K562 (cell line): ENCODE results near the gene UNC13A. TPM values are rescaled to one million over a fixed set of nuclear protein-coding genes. Genes with fewer than 3 reads are reported as not detected.

Source experiments
- CHCHD3 ChIP-seq: fragments of 250-450 bp; sonication (Bioruptor Pico); IDR thresholded peaks from 2 replicates; pipeline ENCODE4 v2.1.2; 2022; ENCODE audit warnings: mild to moderate bottlenecking
- FOS ChIP-seq: IDR thresholded peaks from 3 replicates; pipeline ENCODE4 v1.6.1; 2011; ENCODE audit not compliant: insufficient read length; ENCODE audit errors: extremely low read depth
- KLF6 ChIP-seq: fragments of 250-450 bp; sonication (Bioruptor Pico); IDR thresholded peaks from 2 replicates; pipeline ENCODE4 v1.4.0; 2020; ENCODE audit warnings: mild to moderate bottlenecking, moderate library complexity, borderline replicate concordance
- MBD2 ChIP-seq: sonication (generic); IDR thresholded peaks from 2 replicates; pipeline ENCODE4 v1.6.1; 2016; ENCODE audit warnings: low read depth, borderline replicate concordance
- NFYB ChIP-seq: IDR thresholded peaks from 2 replicates; pipeline ENCODE4 v1.6.1; 2011; ENCODE audit warnings: mild to moderate bottlenecking, moderate library complexity; ENCODE audit not compliant: insufficient read length; ENCODE audit errors: extremely low read depth
- OTX1 ChIP-seq: fragments of 450-650 bp; formaldehyde crosslinking; IDR thresholded peaks from 2 replicates; pipeline ENCODE4 v1.4.0; 2022; ENCODE audit warnings: mild to moderate bottlenecking
- RBM25 ChIP-seq: fragments of 200-400 bp; formaldehyde crosslinking; IDR thresholded peaks from 2 replicates; pipeline ENCODE4 v1.6.1; 2018; ENCODE audit warnings: low read length, low read depth, moderate library complexity; ENCODE audit not compliant: severe bottlenecking
- TOE1 ChIP-seq, 2 experiments: fragments of 450-650 bp in 1 of 2; sonication (generic) in 1 of 2; formaldehyde crosslinking in 1 of 2; IDR thresholded peaks; 2 replicates each; pipeline versions ENCODE4 v1.7.1 to v1.8.0; 2016 to 2022; ENCODE audit warnings: borderline replicate concordance in 2 of 2, mild to moderate bottlenecking in 2 of 2, antibody characterized with exemption in 1 of 2, inconsistent platforms in 1 of 2, low read depth in 1 of 2, missing genetic modification reagents in 1 of 2, moderate library complexity in 1 of 2
- ZNF143 ChIP-seq: sonication (generic); formaldehyde crosslinking; IDR thresholded peaks from 2 replicates; pipeline ENCODE4 v1.9.0; 2022; ENCODE audit warnings: mild to moderate bottlenecking, missing genetic modification reagents
- polyA plus RNA-seq, 8 experiments: library from polyadenylated mRNA; depleted of rRNA in 4 of 8; stranded (reverse) in 5 of 8; unstranded in 3 of 8; fragments of >200 nt; fragmentation: Nextera tagmentation in 2 of 8; fragmentation: Illumina TruSeq in 1 of 8; extraction: Ambion mirVana in 2 of 8; extraction: Trizol in 1 of 8; gene quantifications; 2 replicates each; pipeline versions ENCODE4 v1.2.1 to v1.2.3, GENCODE V29; 2011 to 2014; ENCODE audit warnings: inconsistent platforms in 1 of 8, missing spikeins in 1 of 8
- total RNA-seq, 7 experiments: library from RNA; depleted of rRNA in 6 of 7; stranded (reverse); fragments of >200 nt in 6 of 7; fragmentation: Illumina TruSeq in 2 of 7; extraction: Trizol in 2 of 7; gene quantifications; 2 replicates each; pipeline versions ENCODE4 v1.2.1 to v1.2.3, GENCODE V29; 2011 to 2021; ENCODE audit warnings: low replicate concordance in 1 of 7
- TF ChIP-seq, protein P1 (sequence below), 2 experiments: fragments of 450-650 bp; formaldehyde crosslinking in 1 of 2; IDR thresholded peaks; 2 replicates each; pipeline versions ENCODE4 v1.4.0 to v1.6.1; 2014 to 2020; ENCODE audit warnings: mild to moderate bottlenecking in 2 of 2, borderline replicate concordance in 1 of 2, low read depth in 1 of 2
- TF ChIP-seq, protein P2 (sequence below), 2 experiments: fragments of 450-650 bp in 1 of 2; sonication (generic) in 1 of 2; formaldehyde crosslinking in 1 of 2; IDR thresholded peaks in 1 of 2; conservative IDR thresholded peaks in 1 of 2; 2 replicates each; pipeline versions ENCODE4 v1.6.1 to v1.8.1; 2016 to 2023; ENCODE audit warnings: mild to moderate bottlenecking in 2 of 2, moderate library complexity in 2 of 2, inconsistent platforms in 1 of 2, missing genetic modification reagents in 1 of 2

UNC13A gene
- total and polyA plus RNA-seq, 9 of the 15 experiments (the other 6 are each of a cell fraction or from before 2014, with no cell fraction given): 0.03 to 1.0 (median 0.25) TPM

DNA sequence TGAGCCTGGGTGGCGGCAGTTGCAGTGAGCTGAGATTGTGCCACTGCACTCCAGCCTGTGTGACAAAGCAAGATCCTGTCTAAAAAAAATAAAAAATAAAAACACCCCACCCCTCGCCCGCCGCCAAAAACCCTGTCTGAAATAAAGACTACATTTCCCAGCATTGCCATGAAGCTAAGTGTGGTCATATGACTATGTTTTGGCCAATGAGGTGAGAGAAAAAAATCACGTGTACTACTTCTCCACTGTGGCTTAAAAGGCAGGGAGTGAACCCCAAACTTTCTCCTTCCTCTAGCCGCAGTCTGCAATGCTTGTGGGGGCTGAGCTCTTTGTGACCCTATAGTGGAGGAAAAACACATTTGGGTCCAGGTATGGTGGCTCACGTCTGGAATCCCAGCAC lies 77.8 kb downstream of the UNC13A start (continued):
- TF ChIP-seq, protein P1, sequence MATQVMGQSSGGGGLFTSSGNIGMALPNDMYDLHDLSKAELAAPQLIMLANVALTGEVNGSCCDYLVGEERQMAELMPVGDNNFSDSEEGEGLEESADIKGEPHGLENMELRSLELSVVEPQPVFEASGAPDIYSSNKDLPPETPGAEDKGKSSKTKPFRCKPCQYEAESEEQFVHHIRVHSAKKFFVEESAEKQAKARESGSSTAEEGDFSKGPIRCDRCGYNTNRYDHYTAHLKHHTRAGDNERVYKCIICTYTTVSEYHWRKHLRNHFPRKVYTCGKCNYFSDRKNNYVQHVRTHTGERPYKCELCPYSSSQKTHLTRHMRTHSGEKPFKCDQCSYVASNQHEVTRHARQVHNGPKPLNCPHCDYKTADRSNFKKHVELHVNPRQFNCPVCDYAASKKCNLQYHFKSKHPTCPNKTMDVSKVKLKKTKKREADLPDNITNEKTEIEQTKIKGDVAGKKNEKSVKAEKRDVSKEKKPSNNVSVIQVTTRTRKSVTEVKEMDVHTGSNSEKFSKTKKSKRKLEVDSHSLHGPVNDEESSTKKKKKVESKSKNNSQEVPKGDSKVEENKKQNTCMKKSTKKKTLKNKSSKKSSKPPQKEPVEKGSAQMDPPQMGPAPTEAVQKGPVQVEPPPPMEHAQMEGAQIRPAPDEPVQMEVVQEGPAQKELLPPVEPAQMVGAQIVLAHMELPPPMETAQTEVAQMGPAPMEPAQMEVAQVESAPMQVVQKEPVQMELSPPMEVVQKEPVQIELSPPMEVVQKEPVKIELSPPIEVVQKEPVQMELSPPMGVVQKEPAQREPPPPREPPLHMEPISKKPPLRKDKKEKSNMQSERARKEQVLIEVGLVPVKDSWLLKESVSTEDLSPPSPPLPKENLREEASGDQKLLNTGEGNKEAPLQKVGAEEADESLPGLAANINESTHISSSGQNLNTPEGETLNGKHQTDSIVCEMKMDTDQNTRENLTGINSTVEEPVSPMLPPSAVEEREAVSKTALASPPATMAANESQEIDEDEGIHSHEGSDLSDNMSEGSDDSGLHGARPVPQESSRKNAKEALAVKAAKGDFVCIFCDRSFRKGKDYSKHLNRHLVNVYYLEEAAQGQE (IDR thresholded peaks at IDR 0.05; ENCODE audit: borderline replicate concordance): peak; percentile 80
- TF ChIP-seq, protein P1 (CRISPR knock-in tag; IDR thresholded peaks at IDR 0.05; ENCODE audit: low read depth): no peak
- peak; percentile 85 for TF ChIP-seq FOS
- TF ChIP-seq NFYB: peak; percentile 43
- TF ChIP-seq CHCHD3 (CRISPR knock-in tag): no peak
- TF ChIP-seq KLF6 (CRISPR knock-in tag): 0 out of 2 replicates have a peak, but pooled peaks have one; percentile 59
- TF ChIP-seq ZNF143 (CRISPR knock-in tag): peak; percentile 86
- TF ChIP-seq, protein P2, sequence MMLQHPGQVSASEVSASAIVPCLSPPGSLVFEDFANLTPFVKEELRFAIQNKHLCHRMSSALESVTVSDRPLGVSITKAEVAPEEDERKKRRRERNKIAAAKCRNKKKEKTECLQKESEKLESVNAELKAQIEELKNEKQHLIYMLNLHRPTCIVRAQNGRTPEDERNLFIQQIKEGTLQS (IDR thresholded peaks at IDR 0.05): peak; percentile 32; the same call in 1 of the 2 replicates
- TF ChIP-seq, protein P2 (CRISPR knock-in tag; conservative IDR thresholded peaks at IDR 0.05): no peak
- peak; percentile 33 for TF ChIP-seq RBM25
- peak; percentile 85 for TF ChIP-seq TOE1 (IDR thresholded peaks at IDR 0.05; ENCODE audit: borderline replicate concordance)
- TF ChIP-seq TOE1 (CRISPR knock-in tag; IDR thresholded peaks at IDR 0.05; ENCODE audit: borderline replicate concordance, low read depth): no peak
- peak; percentile 54; the same call in 1 of the 2 replicates for TF ChIP-seq OTX1
- peak; percentile 82 for TF ChIP-seq MBD2
